Measurements from ENCODE around the gene AK1.

Gene AK1

GRCh38 chr9:127908660-127908926 lies 31.1 kb upstream of the AK1 start:
- no peak for DNase-seq

- DNase-seq: no peak
These were observed 30.6 kb upstream of the AK1 start for GRCh38 chr9:127907867-127908659.

- DNase-seq: no peak
These were observed 28.3 kb upstream of the AK1 start for GRCh38 chr9:127905788-127906191.

- no peak for DNase-seq
These were observed 27.7 kb upstream of the AK1 start for GRCh38 chr9:127905004-127905728.

GRCh38 chr9:127904561-127905003 lies 27.1 kb upstream of the AK1 start:
- DNase-seq: no peak

GRCh38 chr9:127903557-127904475 lies 26.3 kb upstream of the AK1 start:
- DNase-seq: no peak

GRCh38 chr9:127899128-127899943 lies 21.9 kb upstream of the AK1 start, which contains the start of gene ST6GALNAC6:
ST6GALNAC6 (minus strand) TSS chr9:127899603; CDS start chr9:127897981, 1,622 bp downstream.
- peak; percentile 66 to 84 for DNase-seq

GRCh38 chr9:127898433-127899127 lies 21.1 kb upstream of the AK1 start:
- peak in 1 of 2 donors; percentile 64 for DNase-seq

- peak; percentile 73 to 88 for DNase-seq
These were observed 19.8 kb upstream of the AK1 start for GRCh38 chr9:127897193-127897692.

- DNase-seq: no peak
These were observed 19.1 kb upstream of the AK1 start for GRCh38 chr9:127896395-127897192.

- no peak for DNase-seq
These were observed 18.3 kb upstream of the AK1 start for GRCh38 chr9:127895811-127896210.

- no peak for DNase-seq
These were observed 15.9 kb upstream of the AK1 start for GRCh38 chr9:127893392-127893791.

- DNase-seq: no peak
These were observed 15.4 kb upstream of the AK1 start for GRCh38 chr9:127892831-127893230.

- no peak for DNase-seq
These were observed 12.6 kb upstream of the AK1 start for GRCh38 chr9:127890053-127890452.

- no peak for DNase-seq
These were observed 10.3 kb upstream of the AK1 start for GRCh38 chr9:127887792-127888191.

- no peak for DNase-seq
These were observed 9.0 kb upstream of the AK1 start for GRCh38 chr9:127886401-127886972.

- DNase-seq: no peak
These were observed 8.2 kb upstream of the AK1 start for GRCh38 chr9:127885508-127886281.

- DNase-seq: no peak
These were observed 7.6 kb upstream of the AK1 start for GRCh38 chr9:127884976-127885490.

- DNase-seq: no peak
These were observed 7.0 kb upstream of the AK1 start for GRCh38 chr9:127884427-127884911.

All from inflammatory macrophage treated with lipopolysaccharide for 1 hour (primary cell).